ENCODE measurements around the gene KCTD1.
"Not testable (repeated sequence)": the region's sequence is repeated elsewhere in the genome, so short reads cannot be mapped to it uniquely, and the experiment has no call there.

The KCTD1 gene

GRCh38 chr18:26456070-26456491 lies 92.3 kb downstream of the KCTD1 start:
- no peak for DNase-seq

- no peak for DNase-seq
Observed at GRCh38 chr18:26455639-26456038, 92.7 kb downstream of the KCTD1 start.

- DNase-seq: no peak
Observed at GRCh38 chr18:26454616-26455015, 93.7 kb downstream of the KCTD1 start.

GRCh38 chr18:26454192-26454591 lies 94.2 kb downstream of the KCTD1 start:
- no peak for DNase-seq

- no peak for DNase-seq
Observed at GRCh38 chr18:26453386-26453901, 94.9 kb downstream of the KCTD1 start.

GRCh38 chr18:26450989-26451682 lies 97.2 kb downstream of the KCTD1 start:
- DNase-seq: no peak

GRCh38 chr18:26448714-26449159 lies 99.6 kb downstream of the KCTD1 start:
- no peak for DNase-seq

- no peak for DNase-seq
Observed at GRCh38 chr18:26443853-26444252, 104.5 kb downstream of the KCTD1 start.

- no peak for DNase-seq
Observed at GRCh38 chr18:26442126-26442525, 106.2 kb downstream of the KCTD1 start.

- no peak for DNase-seq
Observed at GRCh38 chr18:26440644-26441043, 107.7 kb downstream of the KCTD1 start.

- DNase-seq: no peak
Observed at GRCh38 chr18:26439537-26439936, 108.8 kb downstream of the KCTD1 start.

GRCh38 chr18:26438980-26439379 lies 109.4 kb downstream of the KCTD1 start:
- no peak for DNase-seq

GRCh38 chr18:26437634-26438033 lies 110.7 kb downstream of the KCTD1 start:
- DNase-seq: not testable (repeated sequence)

GRCh38 chr18:26436176-26437051 lies 111.9 kb downstream of the KCTD1 start:
- DNase-seq: no peak

GRCh38 chr18:26435415-26436095 lies 112.8 kb downstream of the KCTD1 start:
- DNase-seq: no peak

- DNase-seq: no peak
Observed at GRCh38 chr18:26434887-26435286, 113.5 kb downstream of the KCTD1 start.

GRCh38 chr18:26432651-26433424 lies 115.5 kb downstream of the KCTD1 start:
- no peak for DNase-seq

- no peak for DNase-seq
Observed at GRCh38 chr18:26429535-26430226, 118.7 kb downstream of the KCTD1 start.

GRCh38 chr18:26425148-26425531 lies 123.2 kb downstream of the KCTD1 start:
- no peak for DNase-seq

- DNase-seq: no peak
Observed at GRCh38 chr18:26424428-26425147, 123.8 kb downstream of the KCTD1 start.
